Measurements from ENCODE around the gene TMBIM4. TPM values are rescaled to one million over a fixed set of nuclear protein-coding genes. Genes with fewer than 3 reads are reported as not detected.
"Not testable (repeated sequence)": the region's sequence is repeated elsewhere in the genome, so short reads cannot be mapped to it uniquely, and the experiment has no call there.

TMBIM4 gene
- 60.8 TPM for total RNA-seq
- long read RNA-seq, transcript TMBIM4-202 (7 exons, 2,952 nt): major isoform, 92 of 106 reads
- long read RNA-seq, partial matches to known transcripts: 0 of 106 reads
- long read RNA-seq, other reads (novel, unspliced or antisense): 10 of 106 reads

GRCh38 chr12:66169221-66170170, at the start of gene TMBIM4:
TSS of gene TMBIM4 (minus strand) at chr12:66169996. CDS start at chr12:66169951, 45 bp downstream.
- DNase-seq (peak; percentile 92), ATAC-seq (ENCODE audit: poor library complexity) (peak; percentile 97)
- intact Hi-C loops (cut with DNase I): no loop called here

- ATAC-seq (ENCODE audit: poor library complexity) (no peak), DNase-seq (no peak)
- intact Hi-C loops (cut with DNase I): no loop called here
These were observed 47.6 kb upstream of the TMBIM4 start for GRCh38 chr12:66217342-66217917.

GRCh38 chr12:66213011-66213410, 43.2 kb upstream of the TMBIM4 start:
- ATAC-seq (ENCODE audit: poor library complexity); intact Hi-C loops (cut with DNase I); DNase-seq: not testable (repeated sequence)

- DNase-seq; intact Hi-C loops (cut with DNase I); ATAC-seq (ENCODE audit: poor library complexity): not testable (repeated sequence)
These were observed 41.8 kb upstream of the TMBIM4 start for GRCh38 chr12:66211573-66211972.

- DNase-seq (no peak), ATAC-seq (ENCODE audit: poor library complexity) (no peak)
- intact Hi-C loops (cut with DNase I): no loop called here
These were observed 41.0 kb upstream of the TMBIM4 start for GRCh38 chr12:66210840-66211239.

- ATAC-seq (ENCODE audit: poor library complexity) (no peak), DNase-seq (no peak)
- intact Hi-C loops (cut with DNase I): no loop called here
These were observed 36.3 kb upstream of the TMBIM4 start for GRCh38 chr12:66206141-66206540.

GRCh38 chr12:66203820-66204219, 34.0 kb upstream of the TMBIM4 start:
- no peak for ATAC-seq (ENCODE audit: poor library complexity)

GRCh38 chr12:66199831-66200509, 30.2 kb upstream of the TMBIM4 start:
- DNase-seq: no peak
- intact Hi-C loops (cut with DNase I): no loop called here
- ATAC-seq (ENCODE audit: poor library complexity): no peak

More at GRCh38 chr12:66203820-66204219, 34.0 kb upstream of the TMBIM4 start:
- no peak for DNase-seq
- intact Hi-C loops (cut with DNase I): no loop called here

GRCh38 chr12:66199141-66199540, 29.3 kb upstream of the TMBIM4 start:
- no peak for ATAC-seq (ENCODE audit: poor library complexity)
- DNase-seq: no peak
- intact Hi-C loops (cut with DNase I): no loop called here

- no peak for ATAC-seq (ENCODE audit: poor library complexity)
- intact Hi-C loops (cut with DNase I): no loop called here
- no peak for DNase-seq
These were observed 27.7 kb upstream of the TMBIM4 start for GRCh38 chr12:66197495-66197921.

- intact Hi-C loops (cut with DNase I): no loop called here
- DNase-seq (no peak), ATAC-seq (ENCODE audit: poor library complexity) (no peak)
These were observed 27.0 kb upstream of the TMBIM4 start for GRCh38 chr12:66196806-66197205.

- intact Hi-C loops (cut with DNase I): no loop called here
- ATAC-seq (ENCODE audit: poor library complexity): no peak
These were observed 25.4 kb upstream of the TMBIM4 start for GRCh38 chr12:66195242-66195641.

GRCh38 chr12:66194122-66194521, 24.3 kb upstream of the TMBIM4 start:
- no peak for ATAC-seq (ENCODE audit: poor library complexity)
- DNase-seq: no peak
- intact Hi-C loops (cut with DNase I): no loop called here

More at GRCh38 chr12:66195242-66195641, 25.4 kb upstream of the TMBIM4 start:
- no peak for DNase-seq

- DNase-seq (no peak), ATAC-seq (ENCODE audit: poor library complexity) (no peak)
- intact Hi-C loops (cut with DNase I): no loop called here
These were observed 21.8 kb upstream of the TMBIM4 start for GRCh38 chr12:66191547-66192126.

GRCh38 chr12:66190519-66191370, 20.9 kb upstream of the TMBIM4 start:
- intact Hi-C loops (cut with DNase I): no loop called here
- ATAC-seq (ENCODE audit: poor library complexity) (no peak), DNase-seq (no peak)

- DNase-seq (no peak), ATAC-seq (ENCODE audit: poor library complexity) (no peak)
- intact Hi-C loops (cut with DNase I): no loop called here
These were observed 20.1 kb upstream of the TMBIM4 start for GRCh38 chr12:66189889-66190288.

- no peak for DNase-seq
- peak; percentile 3 for ATAC-seq (ENCODE audit: poor library complexity)
- intact Hi-C loops (cut with DNase I): no loop called here
These were observed 19.7 kb upstream of the TMBIM4 start for GRCh38 chr12:66189486-66189843.
